22Rv1 (cell line): ENCODE measurements around the gene AIFM2.
"Not testable (repeated sequence)": the region's sequence is repeated elsewhere in the genome, so short reads cannot be mapped to it uniquely, and the experiment has no call there.

Source experiments
- H3K27ac ChIP-seq: fragments of 450-650 bp; 2 replicates; pipeline ENCODE4 v1.5.1; 2017
- ZFX ChIP-seq: fragments of 450-650 bp; IDR thresholded peaks from 2 replicates; pipeline ENCODE4 v1.6.1; 2017; ENCODE audit warnings: antibody characterized with exemption, borderline replicate concordance
- TF ChIP-seq, protein P1 (sequence below): fragments of 450-650 bp; IDR thresholded peaks from 2 replicates; pipeline ENCODE4 v1.5.1; 2017; ENCODE audit warnings: mild to moderate bottlenecking

AIFM2 gene

DNA sequence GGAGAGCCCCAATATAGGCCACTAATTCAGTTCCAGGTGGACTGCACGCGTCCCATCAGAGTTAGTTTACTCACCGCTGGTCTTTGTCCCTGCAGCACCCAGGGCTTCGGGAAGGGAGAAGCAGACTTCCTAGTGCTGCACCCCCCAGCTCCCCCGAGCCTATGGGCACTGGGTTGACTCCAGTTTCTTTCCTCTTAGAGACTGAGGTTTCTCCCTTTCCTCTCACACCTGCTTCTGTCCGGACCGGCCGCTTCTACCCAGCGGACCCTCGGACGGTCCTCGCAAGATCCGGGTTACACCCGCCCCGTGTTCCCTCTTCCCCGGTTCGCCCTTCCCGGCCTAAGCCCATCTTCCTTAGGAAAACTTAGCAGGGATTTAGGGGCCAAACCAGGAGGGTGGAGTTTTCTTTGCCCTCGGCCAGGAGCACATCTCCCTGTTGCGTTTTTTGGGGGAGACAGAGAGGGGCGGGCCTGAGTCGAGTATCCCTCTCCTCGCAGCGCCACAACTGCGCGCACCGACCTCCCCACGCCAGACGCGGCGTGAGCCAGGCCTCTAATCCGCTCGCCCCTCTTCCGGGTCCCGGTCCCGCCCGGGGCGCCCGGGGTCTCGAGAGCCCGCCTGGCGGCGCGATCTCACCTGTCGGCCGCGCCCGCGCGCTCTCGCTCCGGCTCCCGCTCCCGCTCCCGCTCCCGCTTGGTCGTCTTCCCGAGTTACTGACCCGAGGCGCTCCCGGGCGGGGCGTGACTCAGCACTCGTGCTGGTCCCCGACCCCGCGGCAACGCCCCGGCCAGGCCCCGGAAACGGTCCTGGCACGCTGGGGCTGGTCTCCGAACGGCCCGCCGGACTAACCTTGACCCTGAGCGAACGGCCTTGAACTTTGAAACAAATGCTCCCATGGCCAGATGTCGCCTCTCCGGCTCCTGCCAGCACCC lies at the start of gene AIFM2:
Gene AIFM2, minus strand, starts transcription at position 728 of the 932 bp plus-strand sequence. CDS start 8,741 bp downstream, outside the sequence.
- TF ChIP-seq, protein P1, sequence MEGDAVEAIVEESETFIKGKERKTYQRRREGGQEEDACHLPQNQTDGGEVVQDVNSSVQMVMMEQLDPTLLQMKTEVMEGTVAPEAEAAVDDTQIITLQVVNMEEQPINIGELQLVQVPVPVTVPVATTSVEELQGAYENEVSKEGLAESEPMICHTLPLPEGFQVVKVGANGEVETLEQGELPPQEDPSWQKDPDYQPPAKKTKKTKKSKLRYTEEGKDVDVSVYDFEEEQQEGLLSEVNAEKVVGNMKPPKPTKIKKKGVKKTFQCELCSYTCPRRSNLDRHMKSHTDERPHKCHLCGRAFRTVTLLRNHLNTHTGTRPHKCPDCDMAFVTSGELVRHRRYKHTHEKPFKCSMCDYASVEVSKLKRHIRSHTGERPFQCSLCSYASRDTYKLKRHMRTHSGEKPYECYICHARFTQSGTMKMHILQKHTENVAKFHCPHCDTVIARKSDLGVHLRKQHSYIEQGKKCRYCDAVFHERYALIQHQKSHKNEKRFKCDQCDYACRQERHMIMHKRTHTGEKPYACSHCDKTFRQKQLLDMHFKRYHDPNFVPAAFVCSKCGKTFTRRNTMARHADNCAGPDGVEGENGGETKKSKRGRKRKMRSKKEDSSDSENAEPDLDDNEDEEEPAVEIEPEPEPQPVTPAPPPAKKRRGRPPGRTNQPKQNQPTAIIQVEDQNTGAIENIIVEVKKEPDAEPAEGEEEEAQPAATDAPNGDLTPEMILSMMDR = no peak
- no peak for TF ChIP-seq ZFX
- H3K27ac ChIP-seq = no peak within 1 kb of the TSS

DNA sequence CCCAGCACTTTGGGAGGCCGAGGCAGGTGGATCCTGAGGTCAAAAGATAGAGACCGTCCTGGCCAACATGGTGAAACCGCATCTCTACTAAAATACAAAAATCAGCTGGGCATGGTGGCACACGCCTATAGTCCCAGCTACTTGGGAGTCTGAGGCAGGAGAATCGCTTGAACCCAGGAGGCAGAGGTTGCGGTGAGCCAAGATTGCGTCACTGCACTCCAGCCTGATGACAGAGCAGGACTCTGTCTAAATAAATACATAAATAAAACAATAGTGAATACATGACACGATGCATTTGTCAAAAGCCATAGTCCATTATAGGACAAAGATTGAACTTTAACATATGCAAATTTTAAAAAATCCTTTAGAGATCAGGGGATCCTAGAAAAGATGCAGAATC lies 46.6 kb upstream of the AIFM2 start:
- not testable (repeated sequence) for H3K27ac ChIP-seq

DNA sequence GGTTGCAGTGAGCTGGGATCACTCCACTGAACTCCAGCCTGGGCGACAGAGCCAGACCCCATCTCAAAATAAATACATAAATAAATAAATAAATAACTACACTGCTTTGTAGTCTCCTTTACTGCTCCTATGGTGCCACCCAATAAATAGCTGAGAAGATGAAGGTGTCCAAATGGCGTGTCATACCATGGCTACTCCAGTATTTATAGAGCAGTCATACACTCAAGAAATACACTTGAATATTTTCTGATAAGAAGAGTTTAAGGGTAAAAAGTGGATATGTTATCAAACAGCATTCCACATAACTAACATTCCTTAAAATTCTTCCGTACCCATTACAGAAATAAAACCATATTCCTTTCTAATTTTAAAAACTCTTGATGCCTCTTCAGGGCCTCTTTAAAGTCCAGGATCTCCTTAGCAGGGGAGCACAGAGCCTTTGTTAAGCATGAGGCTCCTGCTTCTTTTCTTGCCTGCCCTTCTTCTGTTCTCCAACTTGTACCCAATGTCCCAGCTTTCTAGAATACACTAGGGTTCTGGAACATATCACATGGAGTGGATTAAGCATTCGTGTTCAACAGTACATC lies 45.6 kb upstream of the AIFM2 start:
- H3K27ac ChIP-seq = no peak overlapping the region
- no peak for TF ChIP-seq ZFX
- TF ChIP-seq, protein P1 = no peak

DNA sequence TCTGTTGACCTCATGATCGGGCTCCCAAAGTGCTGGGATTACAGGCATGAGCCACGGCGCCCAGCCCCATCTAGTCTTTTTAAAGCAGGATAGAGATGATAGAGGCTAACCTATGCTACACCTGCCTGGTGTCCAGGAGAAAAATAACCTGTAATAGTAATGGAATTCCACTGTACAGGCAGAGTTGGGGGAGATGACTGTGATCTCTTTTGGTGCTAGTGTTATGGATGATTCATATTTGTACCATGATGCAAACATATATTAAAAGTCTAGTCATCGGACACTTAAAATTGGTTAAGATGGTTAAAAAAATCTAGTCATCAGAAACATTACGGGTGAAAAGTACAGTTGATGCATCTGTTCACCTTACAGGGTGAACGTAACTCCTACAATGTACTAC lies 43.8 kb upstream of the AIFM2 start:
- no peak for TF ChIP-seq ZFX
- TF ChIP-seq, protein P1 = no peak
- H3K27ac ChIP-seq = no peak overlapping the region

DNA sequence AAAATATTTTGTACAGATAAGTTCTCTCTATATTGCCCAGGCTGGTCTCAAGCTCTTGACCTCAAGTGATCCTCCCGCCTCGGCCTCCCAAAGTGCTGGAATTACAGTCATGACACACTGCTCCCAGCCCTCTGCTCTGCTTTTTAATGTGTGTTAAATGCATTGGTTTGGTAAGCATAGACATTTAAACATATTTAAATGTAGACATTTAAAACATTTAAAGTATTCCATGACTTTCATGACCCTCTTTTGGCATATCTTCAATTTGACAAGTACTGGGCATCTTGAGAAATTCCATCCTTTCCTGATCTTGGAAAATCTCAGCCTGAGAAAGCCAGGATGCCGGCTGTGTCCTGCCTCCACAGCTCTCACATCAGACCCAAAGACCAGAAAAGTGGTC lies 42.9 kb upstream of the AIFM2 start:
- no peak overlapping the region for H3K27ac ChIP-seq
- TF ChIP-seq, protein P1 = no peak
- no peak for TF ChIP-seq ZFX

DNA sequence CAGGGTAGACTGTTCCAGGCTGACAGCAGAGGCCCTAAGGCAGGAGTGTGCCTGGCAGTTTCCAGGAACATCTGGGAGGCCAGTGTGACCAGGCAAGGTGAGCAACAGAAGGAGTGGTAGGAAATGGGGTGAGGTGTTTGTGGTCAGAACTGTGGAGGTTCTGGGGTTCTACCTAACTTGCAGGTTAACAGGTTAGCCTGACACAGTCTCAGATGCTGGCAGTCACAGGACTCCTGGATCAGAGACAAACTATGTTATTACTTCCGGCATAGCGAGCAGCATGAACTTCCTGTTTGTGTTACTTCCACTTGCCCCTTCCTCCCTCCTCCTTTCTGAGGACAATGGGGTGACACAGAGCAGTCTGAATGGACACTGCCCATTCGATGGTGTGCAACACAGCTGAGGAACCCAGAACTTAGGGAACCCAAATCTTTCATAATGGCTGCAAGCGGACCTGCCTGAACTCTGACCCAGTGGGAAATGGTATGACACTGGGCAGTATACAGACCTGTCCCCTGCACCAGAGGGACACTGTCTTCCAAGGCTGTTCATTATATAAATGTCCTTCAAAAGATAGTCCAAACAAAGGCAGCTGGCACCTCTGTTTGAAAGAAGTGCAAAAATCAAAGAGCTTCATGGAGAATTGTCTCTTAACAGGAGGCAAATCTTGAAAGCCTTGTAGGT lies 41.6 kb upstream of the AIFM2 start:
- H3K27ac ChIP-seq = peak overlapping the region; percentile 48
- no peak for TF ChIP-seq ZFX
- TF ChIP-seq, protein P1 = no peak

DNA sequence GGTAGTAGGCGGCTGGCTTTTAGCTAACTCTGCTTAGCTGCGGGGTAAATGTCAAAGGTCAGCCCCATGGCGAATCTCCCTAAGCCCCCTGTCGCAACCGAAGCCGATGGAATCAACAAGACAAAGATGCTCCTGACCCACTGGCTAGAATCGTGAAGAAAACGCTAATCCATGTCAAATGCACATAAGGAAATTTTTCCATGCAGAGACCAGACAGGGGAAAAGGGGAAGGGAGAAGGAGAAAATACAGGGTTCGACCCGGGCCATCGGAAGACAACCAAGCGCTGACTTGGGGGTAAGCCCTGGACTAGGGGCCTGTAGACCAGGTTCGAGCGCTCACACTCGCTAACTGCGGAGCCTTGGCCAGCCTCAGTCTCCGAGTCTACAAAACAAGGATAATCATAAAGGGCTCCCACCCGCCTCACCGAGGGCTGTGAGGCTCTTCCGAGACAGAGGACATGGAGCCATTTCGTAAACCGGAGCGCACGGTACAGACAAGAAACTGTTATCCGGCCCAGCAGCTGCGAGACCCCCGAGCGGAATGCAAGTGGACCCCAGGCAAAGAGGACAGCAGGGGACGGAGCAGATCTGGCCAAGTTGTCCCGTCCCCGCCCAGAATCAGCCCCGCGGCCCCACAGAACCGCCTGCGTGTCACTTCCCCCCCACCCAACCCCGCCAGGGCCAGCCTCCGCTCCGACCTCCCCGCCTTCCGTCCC lies 37.2 kb upstream of the AIFM2 start:
- TF ChIP-seq, protein P1 = no peak
- no peak for TF ChIP-seq ZFX
- H3K27ac ChIP-seq = peak overlapping the region; percentile 78
